Body of pancreas (tissue), 4 donors: ENCODE data around the gene MLN.

Source experiments
- POLR2A ChIP-seq, 3 donors: fragments of 450-650 bp; IDR thresholded peaks; one replicate each; pipeline ENCODE4 v1.6.1; 2016; ENCODE audit warnings: antibody characterized with exemption in 3 of 3, mild to moderate bottlenecking in 2 of 3
- TF ChIP-seq, protein P1 (sequence below), 7 experiments: fragments of 450-650 bp in 4 of 7; fragments of 200-600 bp in 3 of 7; sonication (generic) in 3 of 7; IDR thresholded peaks; one replicate each; pipeline ENCODE4 v1.5.1; 2016 to 2019; ENCODE audit warnings: antibody characterized with exemption in 7 of 7

- TF ChIP-seq, protein P1, sequence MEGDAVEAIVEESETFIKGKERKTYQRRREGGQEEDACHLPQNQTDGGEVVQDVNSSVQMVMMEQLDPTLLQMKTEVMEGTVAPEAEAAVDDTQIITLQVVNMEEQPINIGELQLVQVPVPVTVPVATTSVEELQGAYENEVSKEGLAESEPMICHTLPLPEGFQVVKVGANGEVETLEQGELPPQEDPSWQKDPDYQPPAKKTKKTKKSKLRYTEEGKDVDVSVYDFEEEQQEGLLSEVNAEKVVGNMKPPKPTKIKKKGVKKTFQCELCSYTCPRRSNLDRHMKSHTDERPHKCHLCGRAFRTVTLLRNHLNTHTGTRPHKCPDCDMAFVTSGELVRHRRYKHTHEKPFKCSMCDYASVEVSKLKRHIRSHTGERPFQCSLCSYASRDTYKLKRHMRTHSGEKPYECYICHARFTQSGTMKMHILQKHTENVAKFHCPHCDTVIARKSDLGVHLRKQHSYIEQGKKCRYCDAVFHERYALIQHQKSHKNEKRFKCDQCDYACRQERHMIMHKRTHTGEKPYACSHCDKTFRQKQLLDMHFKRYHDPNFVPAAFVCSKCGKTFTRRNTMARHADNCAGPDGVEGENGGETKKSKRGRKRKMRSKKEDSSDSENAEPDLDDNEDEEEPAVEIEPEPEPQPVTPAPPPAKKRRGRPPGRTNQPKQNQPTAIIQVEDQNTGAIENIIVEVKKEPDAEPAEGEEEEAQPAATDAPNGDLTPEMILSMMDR (IDR thresholded peaks at IDR 0.05), result no peak
- no peak for TF ChIP-seq POLR2A (IDR thresholded peaks at IDR 0.05)
These were observed 45.0 kb downstream of the MLN start for GRCh38 chr6:33758815-33759216.
